Measurements from ENCODE around the gene PDE3A. TPM values are rescaled to one million over a fixed set of nuclear protein-coding genes. Genes with fewer than 3 reads are reported as not detected.
"Not testable (repeated sequence)": the region's sequence is repeated elsewhere in the genome, so short reads cannot be mapped to it uniquely, and the experiment has no call there.

PDE3A gene
- total RNA-seq, 1 experiment from 2014 or later = 0.58 TPM

DNA sequence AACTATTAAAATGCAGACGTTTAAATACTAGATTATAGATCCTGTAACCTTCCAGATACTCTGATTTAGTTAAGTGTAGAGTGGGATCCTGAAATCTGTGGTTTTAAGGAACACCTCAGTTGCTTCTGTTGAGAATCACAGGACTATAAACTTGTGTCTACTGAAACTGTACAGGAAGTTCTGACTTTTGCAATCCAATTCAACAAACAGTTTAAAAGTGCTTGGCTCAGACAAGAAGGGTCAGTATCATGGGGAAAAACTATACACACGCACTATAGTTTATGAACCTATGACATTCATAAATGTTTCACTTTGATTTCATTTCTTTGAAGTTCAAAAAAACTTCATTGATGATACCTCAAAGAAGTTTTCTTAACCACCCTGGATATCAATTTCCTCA lies 13.8 kb downstream of the PDE3A start:
- peaks cover 5% of the 10 kb centered on the region; the same call in 1 of the 2 replicates for H3K27me3 ChIP-seq (ENCODE audit: low read length)
- no peaks in the 10 kb centered on the region for H3K36me3 ChIP-seq (ENCODE audit: low read depth, low read length)
- no peak overlapping the region for H2AFZ ChIP-seq (ENCODE audit: low read length)
- ChIA-PET POLR2A (ENCODE audit: unreplicated experiment) (no interaction called here), CTCF (no interaction called here)
- H3K27ac ChIP-seq (ENCODE audit: low read length) = no peak overlapping the region
- no TSS peak for BruUV-seq (replicated peaks)
- H4K20me1 ChIP-seq (ENCODE audit: low read length) = no peaks in the 10 kb centered on the region
- intact Hi-C loops (cut with micrococcal nuclease) = no loop called here
- H3K9me3 ChIP-seq (ENCODE audit: low read length) = no peaks in the 10 kb centered on the region
- no peak overlapping the region for H3K4me2 ChIP-seq (ENCODE audit: low read length)
- no peaks in the 10 kb centered on the region for H3K9me2 ChIP-seq (replicated peaks; ENCODE audit: low read length)
- TF ChIP-seq EZH2phosphoT487 (IDR thresholded peaks at IDR 0.05; ENCODE audit: borderline replicate concordance, low read length) (no peak), EZH2 (IDR thresholded peaks at IDR 0.05; ENCODE audit: low read length, unreplicated experiment) (no peak)
- TF ChIP-seq, protein P1, sequence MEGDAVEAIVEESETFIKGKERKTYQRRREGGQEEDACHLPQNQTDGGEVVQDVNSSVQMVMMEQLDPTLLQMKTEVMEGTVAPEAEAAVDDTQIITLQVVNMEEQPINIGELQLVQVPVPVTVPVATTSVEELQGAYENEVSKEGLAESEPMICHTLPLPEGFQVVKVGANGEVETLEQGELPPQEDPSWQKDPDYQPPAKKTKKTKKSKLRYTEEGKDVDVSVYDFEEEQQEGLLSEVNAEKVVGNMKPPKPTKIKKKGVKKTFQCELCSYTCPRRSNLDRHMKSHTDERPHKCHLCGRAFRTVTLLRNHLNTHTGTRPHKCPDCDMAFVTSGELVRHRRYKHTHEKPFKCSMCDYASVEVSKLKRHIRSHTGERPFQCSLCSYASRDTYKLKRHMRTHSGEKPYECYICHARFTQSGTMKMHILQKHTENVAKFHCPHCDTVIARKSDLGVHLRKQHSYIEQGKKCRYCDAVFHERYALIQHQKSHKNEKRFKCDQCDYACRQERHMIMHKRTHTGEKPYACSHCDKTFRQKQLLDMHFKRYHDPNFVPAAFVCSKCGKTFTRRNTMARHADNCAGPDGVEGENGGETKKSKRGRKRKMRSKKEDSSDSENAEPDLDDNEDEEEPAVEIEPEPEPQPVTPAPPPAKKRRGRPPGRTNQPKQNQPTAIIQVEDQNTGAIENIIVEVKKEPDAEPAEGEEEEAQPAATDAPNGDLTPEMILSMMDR (conservative IDR thresholded peaks at IDR 0.05; ENCODE audit: low read depth, low read length) = no peak
- ATAC-seq (no peak), DNase-seq (no peak)
- H3K9ac ChIP-seq (ENCODE audit: low read length) = no peak overlapping the region
- no peaks in the 10 kb centered on the region for H3K4me1 ChIP-seq (ENCODE audit: insufficient read depth, low read length)
- H3F3A ChIP-seq (ENCODE audit: low read length, unreplicated experiment) = no peaks in the 10 kb centered on the region
- no peaks in the 10 kb centered on the region for H3K79me2 ChIP-seq (ENCODE audit: low read length)
- H3K4me3 ChIP-seq (ENCODE audit: low read length) = no peak overlapping the region

DNA sequence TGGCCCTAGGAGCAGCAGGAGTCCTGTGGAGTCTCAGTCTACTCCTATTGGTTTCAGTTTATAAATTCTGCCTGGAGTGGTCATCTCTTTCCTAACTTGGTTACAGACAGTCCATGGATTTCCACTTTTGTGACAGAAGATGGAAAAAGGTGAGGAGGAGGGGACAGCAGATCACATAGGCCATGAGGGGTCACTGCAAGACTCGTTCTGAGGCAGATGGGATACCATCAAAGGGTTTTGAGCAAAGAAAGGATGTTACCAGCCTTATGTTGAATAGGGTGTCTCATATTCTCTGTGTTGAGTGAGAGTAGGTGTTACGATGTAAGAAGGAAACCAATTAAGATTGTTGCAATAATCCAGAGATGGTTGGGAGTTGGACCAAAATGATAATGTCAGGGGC lies 15.3 kb downstream of the PDE3A start:
- CTCF ChIA-PET = no interaction called here
- Histone ChIP-seq H3K9ac (ENCODE audit: low read length) (no peak overlapping the region), H3K9me2 (replicated peaks; ENCODE audit: low read length) (no peaks in the 10 kb centered on the region), H3K79me2 (ENCODE audit: low read length) (no peaks in the 10 kb centered on the region), H3K9me3 (ENCODE audit: low read length) (no peaks in the 10 kb centered on the region), H2AFZ (ENCODE audit: low read length) (no peak overlapping the region), H4K20me1 (ENCODE audit: low read length) (no peaks in the 10 kb centered on the region), H3K36me3 (ENCODE audit: low read depth, low read length) (no peaks in the 10 kb centered on the region), H3F3A (ENCODE audit: low read length, unreplicated experiment) (no peaks in the 10 kb centered on the region), H3K27ac (ENCODE audit: low read length) (no peak overlapping the region), H3K27me3 (ENCODE audit: low read length) (peaks cover 5% of the 10 kb centered on the region; the same call in 1 of the 2 replicates), H3K4me2 (ENCODE audit: low read length) (no peak overlapping the region), H3K4me3 (ENCODE audit: low read length) (no peak overlapping the region), H3K4me1 (ENCODE audit: insufficient read depth, low read length) (no peaks in the 10 kb centered on the region)
- DNase-seq = no peak
- POLR2A ChIA-PET (ENCODE audit: unreplicated experiment) = no interaction called here
- ATAC-seq = no peak
- intact Hi-C loops (cut with micrococcal nuclease) = no loop called here
- TF ChIP-seq, protein P1 (conservative IDR thresholded peaks at IDR 0.05; ENCODE audit: low read depth, low read length) = no peak
- no peak for TF ChIP-seq EZH2 (IDR thresholded peaks at IDR 0.05; ENCODE audit: low read length, unreplicated experiment)
- TF ChIP-seq EZH2phosphoT487 (IDR thresholded peaks at IDR 0.05; ENCODE audit: borderline replicate concordance, low read length) = no peak
- no TSS peak for BruUV-seq (replicated peaks)

DNA sequence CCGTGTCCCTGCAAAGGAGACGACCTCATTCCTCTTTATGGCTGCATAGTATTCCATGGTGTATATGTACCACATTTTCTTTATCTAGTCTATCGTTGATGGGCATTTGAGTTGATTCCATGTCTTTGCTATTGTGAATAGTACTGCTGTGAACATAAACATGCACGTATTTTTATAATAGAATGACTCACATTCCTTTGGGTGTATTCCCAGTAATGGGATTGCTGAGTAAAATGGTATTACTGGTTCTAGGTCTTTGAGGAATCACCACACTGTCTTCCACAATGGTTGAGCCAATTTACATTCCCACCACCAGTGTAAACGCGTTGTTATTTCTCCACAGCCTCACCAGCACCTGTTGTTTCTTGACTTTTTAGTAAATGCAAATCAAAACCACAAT lies 16.5 kb downstream of the PDE3A start:
- H3K9me2 ChIP-seq (replicated peaks; ENCODE audit: low read length); H3K9me3 ChIP-seq (ENCODE audit: low read length); H3K4me2 ChIP-seq (ENCODE audit: low read length); H3K36me3 ChIP-seq (ENCODE audit: low read depth, low read length); H3K27ac ChIP-seq (ENCODE audit: low read length); H2AFZ ChIP-seq (ENCODE audit: low read length); POLR2A ChIA-PET (ENCODE audit: unreplicated experiment); ATAC-seq; CTCF ChIA-PET; H3K27me3 ChIP-seq (ENCODE audit: low read length); H3F3A ChIP-seq (ENCODE audit: low read length, unreplicated experiment); H3K4me1 ChIP-seq (ENCODE audit: insufficient read depth, low read length); H3K79me2 ChIP-seq (ENCODE audit: low read length); H4K20me1 ChIP-seq (ENCODE audit: low read length); BruUV-seq (replicated peaks); intact Hi-C loops (cut with micrococcal nuclease); H3K9ac ChIP-seq (ENCODE audit: low read length); H3K4me3 ChIP-seq (ENCODE audit: low read length): not testable (repeated sequence)
- DNase-seq = peak; percentile 18

Measured in PC-3 (cell line).